H1 (cell line): Measurements from ENCODE around the gene STT3B. TPM values are rescaled to one million over a fixed set of nuclear protein-coding genes. Genes with fewer than 3 reads are reported as not detected.

Experiments
- RAD21 ChIP-seq, 2 experiments: IDR thresholded peaks in 1 of 2; conservative IDR thresholded peaks in 1 of 2; 2 replicates each; pipeline ENCODE4 v1.6.1; 2011; ENCODE audit warnings: low read depth in 2 of 2, low read length in 2 of 2, improper control_type of control experiment in 1 of 2, inconsistent platforms in 1 of 2, mild to moderate bottlenecking in 1 of 2, moderate library complexity in 1 of 2
- polyA plus RNA-seq, 7 experiments: library from polyadenylated mRNA; depleted of rRNA in 3 of 7; stranded (reverse) in 5 of 7; unstranded in 2 of 7; fragments of >200 nt in 5 of 7; fragments of 200-250 nt in 2 of 7; gene quantifications; 1 replicate in 5 of 7; 2 replicates in 1 of 7; 4 replicates in 1 of 7; pipeline versions ENCODE4 v1.2.1 to v1.2.3, GENCODE V29; 2011 to 2013; ENCODE audit warnings: missing spikeins in 2 of 7, mixed read lengths in 2 of 7
- total RNA-seq: library from RNA; stranded (reverse); fragmentation: NEBNext Ultra II Directional; extraction: Animal tissue kit (Norgen Biotek cat#: 25700); gene quantifications from 2 replicates; pipeline ENCODE4 v1.2.1, GENCODE V29; 2021

The STT3B gene
- total and polyA plus RNA-seq, 2 of the 8 experiments (the other 6 are each of a cell fraction or from before 2014, with no cell fraction given): 43.5 to 134 TPM

GRCh38 chr3:31613177-31613576, 80.5 kb downstream of the STT3B start (continued):
- no peak for TF ChIP-seq RAD21 (IDR thresholded peaks at IDR 0.05 in 1 of 2, conservative IDR thresholded peaks at IDR 0.05 in 1 of 2; ENCODE audit: low read depth in 2 of 2, low read length in 2 of 2)
